Measurements from ENCODE around the gene LASP1NB.

LASP1NB gene

DNA sequence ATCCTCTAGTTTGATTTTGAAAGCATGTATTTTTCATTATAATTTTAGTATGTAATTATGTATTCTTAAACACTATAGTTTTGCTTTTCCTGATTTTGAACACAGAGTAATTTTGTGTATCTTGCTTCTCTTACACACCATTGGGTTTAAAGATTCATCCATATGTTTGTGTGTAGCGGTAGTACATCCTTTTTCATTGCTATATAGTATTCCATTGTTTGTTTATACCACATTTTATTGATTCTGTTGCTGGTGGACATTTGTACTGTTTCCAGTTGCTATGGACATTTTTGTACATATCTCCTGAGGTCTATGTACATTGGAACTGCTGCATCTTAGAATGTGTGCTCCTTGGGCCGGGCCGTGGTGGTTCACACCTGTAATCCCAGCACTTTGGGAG is 20.5 kb upstream of the LASP1NB start:
- H3K36me3 ChIP-seq (ENCODE audit: low read depth) = peaks cover 40% of the 10 kb centered on the region
- H3K79me2 ChIP-seq (ENCODE audit: insufficient read depth) = peaks cover 89% of the 10 kb centered on the region
- no peak for DNase-seq
- peaks cover 19% of the 10 kb centered on the region for H3K4me1 ChIP-seq (ENCODE audit: insufficient read depth)
- H4K20me1 ChIP-seq (ENCODE audit: insufficient read depth) = peaks cover 34% of the 10 kb centered on the region
- H3F3A ChIP-seq (ENCODE audit: insufficient read depth) = peaks cover 47% of the 10 kb centered on the region
- H3K9me3 ChIP-seq (ENCODE audit: low read depth) = no peaks in the 10 kb centered on the region
- no peaks in the 10 kb centered on the region for H3K27me3 ChIP-seq (replicated peaks; ENCODE audit: insufficient read depth)
- no peak overlapping the region for H3K4me2 ChIP-seq (ENCODE audit: unreplicated experiment)
- TF ChIP-seq EZH2 (IDR thresholded peaks at IDR 0.05; ENCODE audit: insufficient read depth, poor library complexity, severe bottlenecking) (no peak), EZH2phosphoT487 (IDR thresholded peaks at IDR 0.05; ENCODE audit: insufficient read depth, low read depth) (no peak)
- no peak overlapping the region for H2AFZ ChIP-seq
- H3K9me2 ChIP-seq (ENCODE audit: insufficient read depth) = no peaks in the 10 kb centered on the region
- H3K4me3 ChIP-seq = no peak overlapping the region
- in situ Hi-C loops (cut with MboI) = no loop called here
- H3K27ac ChIP-seq = no peak overlapping the region
- H3K9ac ChIP-seq = no peak overlapping the region
- 93 to 97% methylated on average over 3 of the region's 3 CpGs for WGBS, 2 experiments (ENCODE audit: low coverage in 1 of 2, low lambda C conversion rate in 2 of 2, missing lambda C conversion rate in 2 of 2)

DNA sequence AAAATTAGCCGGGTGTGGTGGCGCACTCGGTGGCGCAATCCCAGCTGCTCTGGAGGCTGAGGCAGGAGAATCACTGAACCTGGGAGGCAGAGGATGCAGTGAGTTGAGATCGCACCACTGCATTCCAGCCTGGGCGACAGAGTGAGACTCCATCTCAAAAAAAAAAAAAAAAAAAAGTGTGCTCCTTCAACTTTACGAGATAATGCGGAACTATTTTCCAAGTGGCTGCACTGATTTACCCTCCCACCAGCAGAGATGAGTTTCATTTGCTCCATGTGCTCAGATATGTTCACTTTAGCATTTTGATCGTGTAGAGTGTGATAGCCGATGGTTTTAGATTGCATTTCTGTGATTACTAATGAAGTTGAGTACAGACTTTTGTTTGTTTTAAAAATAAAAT is 20.0 kb upstream of the LASP1NB start:
- Histone ChIP-seq H3K4me3 (no peak overlapping the region), H3K4me2 (ENCODE audit: unreplicated experiment) (no peak overlapping the region), H3K36me3 (ENCODE audit: low read depth) (peaks cover 45% of the 10 kb centered on the region), H3K4me1 (ENCODE audit: insufficient read depth) (peaks cover 18% of the 10 kb centered on the region), H3K9me2 (ENCODE audit: insufficient read depth) (no peaks in the 10 kb centered on the region), H3K9ac (no peak overlapping the region), H3K27ac (no peak overlapping the region), H3F3A (ENCODE audit: insufficient read depth) (peaks cover 47% of the 10 kb centered on the region), H4K20me1 (ENCODE audit: insufficient read depth) (peaks cover 34% of the 10 kb centered on the region), H2AFZ (no peak overlapping the region), H3K9me3 (ENCODE audit: low read depth) (no peaks in the 10 kb centered on the region), H3K27me3 (replicated peaks; ENCODE audit: insufficient read depth) (no peaks in the 10 kb centered on the region), H3K79me2 (ENCODE audit: insufficient read depth) (peaks cover 92% of the 10 kb centered on the region)
- TF ChIP-seq EZH2 (IDR thresholded peaks at IDR 0.05; ENCODE audit: insufficient read depth, poor library complexity, severe bottlenecking) (no peak), EZH2phosphoT487 (IDR thresholded peaks at IDR 0.05; ENCODE audit: insufficient read depth, low read depth) (no peak)
- DNase-seq = no peak
- in situ Hi-C loops (cut with MboI) = no loop called here
- 93% methylated on average over 10 of the region's 10 CpGs for WGBS, 2 experiments (ENCODE audit: low coverage in 1 of 2, low lambda C conversion rate in 2 of 2, missing lambda C conversion rate in 2 of 2)

DNA sequence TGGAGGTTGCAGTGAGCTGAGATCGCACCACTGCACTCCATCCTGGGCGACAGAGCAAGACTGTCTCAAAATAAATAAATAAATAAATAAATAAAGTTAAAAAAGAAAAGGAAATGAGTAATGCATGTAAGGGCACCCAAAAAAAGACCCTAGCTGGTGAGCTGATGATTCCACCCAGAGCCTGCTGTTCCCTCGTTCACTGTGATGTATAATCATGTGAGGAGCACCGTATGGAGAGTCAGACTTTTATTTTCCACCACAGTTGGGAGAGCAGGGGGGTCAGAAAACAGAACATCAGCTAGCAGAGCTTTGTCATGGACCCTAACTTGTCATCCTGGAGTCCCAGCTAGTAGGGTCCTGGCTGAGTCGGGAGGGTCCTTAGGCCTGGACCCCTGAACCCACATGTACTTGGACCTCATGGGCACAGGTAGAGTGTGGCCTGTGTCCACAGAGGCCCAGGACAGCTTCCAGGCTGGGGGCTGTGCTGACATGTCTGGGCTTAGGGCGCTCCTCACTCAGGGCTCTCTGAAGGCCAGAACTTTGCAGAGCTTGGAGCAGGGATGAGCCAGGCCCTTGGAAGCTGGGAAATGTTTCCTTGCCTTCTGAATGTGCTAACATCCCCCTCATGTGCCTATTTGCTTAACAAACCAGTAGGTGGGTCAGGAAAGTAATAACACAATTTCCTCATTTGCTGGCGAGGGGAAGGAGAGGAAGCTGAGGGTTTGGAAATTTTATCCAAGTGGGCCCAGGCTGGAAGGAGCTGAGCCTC is 18.8 kb upstream of the LASP1NB start:
- H3K9me2 ChIP-seq (ENCODE audit: insufficient read depth) = no peaks in the 10 kb centered on the region
- H3F3A ChIP-seq (ENCODE audit: insufficient read depth) = peaks cover 37% of the 10 kb centered on the region
- H3K4me3 ChIP-seq = no peak overlapping the region
- H3K27ac ChIP-seq = no peak overlapping the region
- no peak for DNase-seq
- peaks cover 100% of the 10 kb centered on the region for H3K79me2 ChIP-seq (ENCODE audit: insufficient read depth)
- peaks cover 46% of the 10 kb centered on the region for H3K36me3 ChIP-seq (ENCODE audit: low read depth)
- peaks cover 7% of the 10 kb centered on the region for H3K4me1 ChIP-seq (ENCODE audit: insufficient read depth)
- H2AFZ ChIP-seq = no peak overlapping the region
- in situ Hi-C loops (cut with MboI) = no loop called here
- no peak for TF ChIP-seq EZH2 (IDR thresholded peaks at IDR 0.05; ENCODE audit: insufficient read depth, poor library complexity, severe bottlenecking)
- no peak for TF ChIP-seq EZH2phosphoT487 (IDR thresholded peaks at IDR 0.05; ENCODE audit: insufficient read depth, low read depth)
- H3K4me2 ChIP-seq (ENCODE audit: unreplicated experiment) = no peak overlapping the region
- H3K9ac ChIP-seq = no peak overlapping the region
- no peaks in the 10 kb centered on the region for H3K27me3 ChIP-seq (replicated peaks; ENCODE audit: insufficient read depth)
- WGBS, 2 experiments (ENCODE audit: low coverage in 1 of 2, low lambda C conversion rate in 2 of 2, missing lambda C conversion rate in 2 of 2) = 70% methylated on average over 7 of the region's 7 CpGs
- peaks cover 34% of the 10 kb centered on the region for H4K20me1 ChIP-seq (ENCODE audit: insufficient read depth)
- H3K9me3 ChIP-seq (ENCODE audit: low read depth) = no peaks in the 10 kb centered on the region

DNA sequence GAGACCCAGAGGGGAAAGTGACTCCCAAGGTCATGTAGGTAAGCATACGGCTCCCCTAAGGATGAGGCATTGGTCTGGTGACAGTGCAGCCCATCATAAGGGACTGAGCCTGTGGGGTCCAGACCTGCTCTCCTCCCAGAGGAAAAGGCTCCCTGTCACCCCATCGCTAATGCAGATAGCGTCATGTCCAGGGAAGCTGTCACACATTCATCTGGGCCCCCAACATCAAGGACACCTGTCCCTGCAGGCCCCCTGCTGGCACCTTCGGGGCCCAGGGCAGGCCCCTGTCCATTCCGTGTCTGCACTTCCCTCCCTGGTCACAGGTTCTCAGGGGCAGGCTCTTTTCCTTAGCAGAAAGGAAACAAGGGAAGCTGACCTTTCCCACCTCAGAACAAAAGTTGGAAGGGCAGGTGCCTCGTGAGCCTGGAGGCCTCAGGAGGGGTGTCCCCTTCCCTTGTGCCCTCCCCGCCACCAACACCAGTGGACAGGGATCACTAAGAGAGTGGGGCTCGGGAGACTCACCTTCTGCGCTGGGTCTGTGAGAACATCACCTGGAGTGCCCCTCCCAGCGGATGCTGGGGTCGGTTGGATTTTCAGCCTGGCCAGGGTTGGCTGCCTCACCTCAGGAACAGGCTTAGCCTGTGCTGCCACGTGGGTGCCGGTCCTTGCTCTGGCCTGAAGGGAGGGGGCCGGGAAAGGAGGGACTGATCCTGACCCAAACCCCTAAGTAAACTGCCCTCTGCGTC is 17.3 kb upstream of the LASP1NB start:
- no peak overlapping the region for H2AFZ ChIP-seq
- H3K9me2 ChIP-seq (ENCODE audit: insufficient read depth) = no peaks in the 10 kb centered on the region
- TF ChIP-seq EZH2 (IDR thresholded peaks at IDR 0.05; ENCODE audit: insufficient read depth, poor library complexity, severe bottlenecking) = no peak
- no peak for TF ChIP-seq EZH2phosphoT487 (IDR thresholded peaks at IDR 0.05; ENCODE audit: insufficient read depth, low read depth)
- no peaks in the 10 kb centered on the region for H3K9me3 ChIP-seq (ENCODE audit: low read depth)
- in situ Hi-C loops (cut with MboI) = no loop called here
- H3K36me3 ChIP-seq (ENCODE audit: low read depth) = peaks cover 41% of the 10 kb centered on the region
- no peak overlapping the region for H3K4me2 ChIP-seq (ENCODE audit: unreplicated experiment)
- peaks cover 29% of the 10 kb centered on the region for H4K20me1 ChIP-seq (ENCODE audit: insufficient read depth)
- peaks cover 100% of the 10 kb centered on the region for H3K79me2 ChIP-seq (ENCODE audit: insufficient read depth)
- H3K27me3 ChIP-seq (replicated peaks; ENCODE audit: insufficient read depth) = no peaks in the 10 kb centered on the region
- peaks cover 27% of the 10 kb centered on the region for H3F3A ChIP-seq (ENCODE audit: insufficient read depth)
- no peak for DNase-seq
- H3K4me1 ChIP-seq (ENCODE audit: insufficient read depth) = peaks cover 7% of the 10 kb centered on the region; the same call in 1 of the 2 replicates
- 69 to 70% methylated on average over 14 to 15 of the region's 15 CpGs for WGBS, 2 experiments (ENCODE audit: low coverage in 1 of 2, low lambda C conversion rate in 2 of 2, missing lambda C conversion rate in 2 of 2)
- no peak overlapping the region for H3K27ac ChIP-seq
- H3K9ac ChIP-seq = no peak overlapping the region
- H3K4me3 ChIP-seq = no peak overlapping the region
